CD4-positive, alpha-beta T cell treated with Interleukin-4 for 1 hour (primary cell): ENCODE data around the gene FOXJ1.

Experiments used
- DNase-seq, 2 donors: peaks; one replicate each; pipeline ENCODE4 v3.0.0-alpha.2; 2020 to 2022

FOXJ1 gene

GRCh38 chr17:76122431-76123190, 18.4 kb downstream of the FOXJ1 start:
- no peak for DNase-seq

- no peak for DNase-seq
Observed at GRCh38 chr17:76121932-76122430, 19.1 kb downstream of the FOXJ1 start.

DNA sequence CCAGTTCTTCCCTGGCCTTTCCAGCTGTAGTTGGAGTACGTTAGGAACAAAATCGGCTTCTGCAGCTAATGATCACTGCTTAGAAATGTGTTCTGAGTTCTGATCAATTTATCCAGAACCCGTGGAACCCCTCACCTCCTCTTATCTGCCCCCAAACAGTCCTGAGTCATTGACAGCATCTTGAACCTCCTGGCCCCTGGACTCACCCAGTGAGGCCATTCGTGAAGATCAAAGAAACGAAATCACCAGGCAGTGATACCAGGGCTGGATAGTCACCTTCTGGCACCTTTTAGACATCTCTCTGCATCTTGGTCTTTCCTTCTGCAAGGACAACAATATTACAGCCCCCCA, 20.4 kb downstream of the FOXJ1 start:
- DNase-seq: no peak

DNA sequence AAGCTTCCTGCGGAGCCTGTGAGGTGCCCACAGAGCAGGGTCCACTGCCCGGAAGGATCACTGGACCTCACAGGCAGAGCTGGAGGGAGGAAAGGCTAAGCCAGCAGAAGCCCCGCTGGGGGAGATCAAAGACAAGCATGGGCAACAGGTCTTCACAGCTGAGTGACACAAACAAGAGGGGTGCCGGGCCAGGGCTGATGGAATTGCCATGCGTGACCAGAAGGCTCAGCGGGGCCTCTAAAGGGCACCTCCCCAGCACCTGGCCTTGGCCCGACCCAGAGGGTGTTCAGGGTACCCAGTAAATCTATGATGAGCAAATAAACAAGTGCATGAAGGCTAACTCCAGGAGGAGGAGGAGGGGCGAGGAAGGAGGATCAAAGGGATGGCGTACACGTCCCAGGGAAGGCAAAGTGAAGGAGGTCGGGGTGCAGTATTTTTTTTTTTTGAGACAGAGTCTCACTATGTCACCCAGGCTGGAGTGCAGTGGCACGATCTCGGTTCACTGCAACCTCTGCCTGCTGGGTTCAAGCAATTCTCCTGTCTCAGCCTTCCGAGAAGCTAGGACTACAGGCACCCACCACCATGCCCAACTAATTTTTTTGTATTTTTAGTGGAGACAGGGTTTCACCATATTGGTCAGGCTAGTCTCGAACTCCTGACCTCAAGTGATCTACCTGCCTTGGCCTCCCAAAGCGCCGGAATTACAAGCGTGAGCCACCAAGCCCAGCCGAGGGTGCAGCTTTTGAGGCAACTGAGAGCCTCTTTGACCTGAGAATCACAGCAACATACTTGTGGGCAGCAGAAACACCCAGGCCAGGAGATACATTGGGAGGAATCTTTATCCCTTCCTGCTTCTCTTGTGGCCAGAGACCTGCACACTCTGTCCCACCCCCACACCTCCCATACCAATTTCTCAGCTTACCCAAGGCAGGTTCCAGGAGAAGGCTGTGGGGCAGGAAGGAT, 21.4 kb downstream of the FOXJ1 start:
- no peak for DNase-seq

- no peak for DNase-seq
Observed at GRCh38 chr17:76115138-76115754, 25.8 kb downstream of the FOXJ1 start.

- DNase-seq: no peak
Observed at GRCh38 chr17:76111956-76112355, 29.1 kb downstream of the FOXJ1 start.

GRCh38 chr17:76107509-76107908, 33.5 kb downstream of the FOXJ1 start:
- peak in 1 of 2 donors; percentile 46 for DNase-seq

DNA sequence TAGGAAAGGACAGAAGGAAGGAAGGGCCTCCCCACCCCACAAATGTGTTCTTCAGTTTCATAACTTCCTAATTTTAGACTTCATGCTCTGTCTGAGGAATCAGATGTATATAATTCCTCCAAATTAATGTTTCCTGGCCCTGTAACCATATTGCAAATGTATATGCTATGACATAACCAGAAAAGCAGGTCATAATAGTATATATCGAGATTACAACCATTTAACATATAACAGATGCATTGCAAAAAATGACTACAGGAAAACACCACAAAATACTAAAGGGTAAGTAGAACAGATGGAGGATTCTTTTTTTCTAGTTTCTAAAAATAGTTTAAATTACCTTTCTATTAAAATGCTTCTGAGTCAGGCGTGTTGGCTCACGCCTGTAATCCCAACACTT, 34.3 kb downstream of the FOXJ1 start:
- DNase-seq: no peak

- no peak for DNase-seq
Observed at GRCh38 chr17:76104896-76105231, 36.2 kb downstream of the FOXJ1 start.

- no peak for DNase-seq
Observed at GRCh38 chr17:76104140-76104895, 36.7 kb downstream of the FOXJ1 start.

DNA sequence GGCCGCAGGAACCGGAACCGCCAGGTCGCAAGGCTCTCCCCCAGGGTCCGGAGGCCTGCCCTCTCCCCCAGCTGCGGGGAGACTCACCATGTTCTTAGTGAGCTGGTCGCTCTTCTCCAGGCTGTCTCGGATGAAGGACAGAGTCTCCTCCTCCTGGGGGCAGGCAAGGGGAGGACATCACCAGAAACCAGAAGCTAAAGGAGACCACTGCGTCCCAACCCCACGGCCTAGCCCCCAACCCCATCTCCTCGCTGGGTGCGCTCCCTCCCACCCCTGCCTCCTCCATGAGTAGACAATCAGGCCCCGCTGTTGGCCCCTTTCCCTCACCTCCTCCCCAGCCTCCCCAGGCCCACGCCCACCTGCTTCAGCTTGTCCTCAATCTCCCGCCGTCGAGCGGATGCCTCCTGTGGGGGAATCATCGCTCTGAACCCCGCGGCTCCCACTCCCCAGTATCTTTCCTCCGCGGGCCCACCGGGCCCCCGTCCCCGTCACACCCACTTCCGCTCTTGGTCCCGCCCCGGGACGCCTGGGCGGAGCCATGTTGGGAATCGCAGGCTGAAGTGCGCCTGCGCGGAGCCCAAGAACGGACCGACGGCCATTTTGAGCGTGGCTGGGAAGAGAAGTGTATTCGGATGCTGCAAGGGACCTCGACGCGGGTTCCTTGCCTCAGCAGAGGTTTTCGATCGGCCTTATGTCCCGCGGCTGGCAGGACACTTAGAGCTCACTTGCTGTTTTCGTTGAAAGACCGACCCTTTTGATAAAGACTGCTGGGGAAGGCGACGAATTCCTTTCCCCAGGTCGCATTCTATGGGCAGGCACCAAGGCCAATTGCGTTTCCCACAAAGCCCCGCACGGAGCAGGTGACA, 37.5 kb downstream of the FOXJ1 start, which contains the start of gene EXOC7:
Gene EXOC7, minus strand, starts transcription at position 514 of the 866 bp plus-strand sequence. Its CDS starts 95 bp downstream, at position 419.
- peak; percentile 92 to 94 for DNase-seq

DNA sequence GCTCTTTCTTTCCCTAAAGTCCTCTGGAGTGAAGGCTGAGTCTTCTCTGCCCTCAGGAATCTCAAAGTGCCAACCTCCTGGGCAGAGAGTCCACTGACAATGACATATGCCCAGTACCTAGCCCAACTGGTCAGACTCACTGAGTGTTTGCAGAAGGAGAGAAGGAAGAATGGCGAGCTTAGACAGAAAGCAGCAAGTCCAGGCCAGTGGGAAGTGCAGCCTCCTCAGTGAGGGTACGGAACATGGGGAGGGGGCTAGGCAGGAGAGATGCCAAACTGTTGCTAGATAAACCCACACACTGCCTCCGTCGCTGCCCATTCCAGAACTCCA, 38.1 kb downstream of the FOXJ1 start:
- no peak for DNase-seq

DNA sequence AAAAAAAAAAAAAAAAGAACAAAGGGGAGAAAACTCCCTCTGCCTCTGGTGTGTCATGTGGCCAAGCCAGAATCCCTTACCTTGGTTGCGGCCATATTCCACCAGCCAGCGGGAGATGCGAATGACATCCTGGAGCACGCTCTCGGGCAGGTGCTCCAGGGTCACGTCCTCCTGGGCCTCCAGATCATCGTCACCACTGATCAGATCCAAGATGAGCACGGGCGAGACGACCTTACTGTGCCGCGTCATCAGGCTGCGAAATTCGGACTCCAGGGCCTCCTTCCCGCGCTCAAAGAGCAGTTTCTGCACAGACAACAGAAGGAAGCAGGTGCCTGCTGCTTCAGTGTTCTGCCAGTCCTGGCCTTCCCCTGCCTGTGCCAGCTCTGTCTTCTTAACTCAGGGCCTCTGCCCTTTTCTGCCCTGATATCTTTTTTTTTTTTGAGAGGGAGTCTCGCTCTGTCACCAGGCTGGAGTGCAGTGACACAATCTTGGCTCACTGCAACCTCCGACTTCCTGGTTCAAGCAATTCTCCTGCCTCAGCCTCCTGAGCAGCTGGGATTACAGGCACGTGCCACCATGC, 43.2 kb downstream of the FOXJ1 start:
- DNase-seq: no peak

DNA sequence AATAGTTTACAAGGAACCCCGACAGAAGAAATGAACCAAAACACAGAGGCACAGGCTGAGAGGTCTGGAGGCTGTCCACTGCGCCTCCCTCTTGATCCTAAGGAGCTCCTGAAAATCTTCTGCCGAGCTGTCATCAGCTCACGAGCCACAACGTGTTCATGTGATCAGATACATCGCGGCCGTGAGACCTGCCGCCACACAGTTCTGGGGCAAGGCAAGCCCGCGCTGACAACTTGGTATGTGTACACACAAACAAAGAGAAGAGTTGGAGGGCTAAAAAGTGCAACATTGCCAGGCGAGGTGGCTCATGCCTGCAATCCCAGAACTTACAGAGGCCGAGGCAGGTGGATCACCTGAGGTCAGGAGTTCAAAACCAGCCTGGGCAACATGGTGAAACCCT, 45.1 kb downstream of the FOXJ1 start:
- DNase-seq: no peak

- no peak for DNase-seq
Observed at GRCh38 chr17:76094046-76094445, 47.0 kb downstream of the FOXJ1 start.

GRCh38 chr17:76092526-76093413, 48.3 kb downstream of the FOXJ1 start:
- no peak for DNase-seq

DNA sequence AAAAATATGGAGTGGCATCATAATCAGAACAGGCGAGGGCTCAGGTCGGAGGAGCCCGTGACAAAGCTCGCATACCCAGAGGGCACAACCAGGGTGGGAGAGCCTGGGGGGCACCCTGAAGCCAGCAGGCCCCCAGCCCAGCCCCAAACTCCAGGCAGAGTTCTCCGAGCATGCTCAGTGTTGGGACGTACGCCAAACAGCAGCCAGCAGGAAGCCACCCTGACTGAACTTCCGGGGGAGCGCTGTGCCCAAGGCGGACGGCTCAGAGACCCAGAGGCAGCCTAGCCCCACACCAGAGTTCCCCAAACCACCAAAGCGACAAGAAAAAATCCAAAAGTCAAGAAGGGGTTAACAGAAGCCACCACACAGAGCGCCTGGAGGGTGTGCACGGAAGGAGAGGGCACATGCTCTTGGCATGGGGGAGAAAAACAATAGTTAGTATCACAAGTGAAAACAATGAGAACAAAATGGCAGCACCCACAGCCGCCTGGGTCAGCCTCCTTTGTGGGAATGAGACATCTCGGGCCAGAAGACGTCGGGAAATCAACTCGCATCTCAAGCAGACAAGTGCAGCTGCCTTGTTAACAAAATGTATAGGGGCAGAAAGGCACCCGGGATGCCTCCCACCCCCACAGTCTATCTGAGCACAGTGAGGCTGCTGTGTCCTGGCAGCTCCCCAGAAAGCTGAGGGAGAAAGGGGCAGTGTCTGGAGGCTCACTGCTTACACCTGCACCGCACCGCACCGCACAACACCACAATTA, 49.3 kb downstream of the FOXJ1 start:
- no peak for DNase-seq

DNA sequence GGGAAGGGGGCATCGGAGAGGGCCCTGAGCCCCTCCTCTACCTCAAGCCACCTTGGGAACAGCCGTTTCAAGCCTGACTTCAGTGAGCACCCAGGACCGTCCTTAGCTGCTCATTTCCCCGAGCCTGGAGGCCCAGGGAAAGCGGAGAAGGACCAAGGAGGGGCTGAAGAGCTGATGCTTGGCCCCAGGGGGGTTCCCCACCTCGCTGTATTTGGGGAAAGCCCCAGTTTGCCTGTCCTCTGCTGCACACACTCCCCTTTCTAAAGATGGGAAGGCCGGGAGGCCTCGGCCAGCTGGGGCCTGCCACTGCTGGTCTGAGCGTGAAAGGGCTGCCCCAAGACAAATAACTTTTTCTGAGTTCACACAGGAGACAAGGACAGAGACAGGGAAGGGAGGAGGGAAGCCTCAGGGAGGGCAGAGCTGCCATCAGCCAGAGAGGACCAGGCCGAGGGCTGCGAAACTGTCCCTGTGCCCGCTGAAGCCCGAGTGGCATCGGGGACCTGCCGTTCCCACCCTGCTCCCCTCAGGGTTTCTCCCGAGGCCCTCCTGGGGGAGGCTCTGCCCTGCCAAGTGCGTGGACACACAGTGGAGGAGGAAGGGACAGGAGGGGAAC, 50.4 kb downstream of the FOXJ1 start:
- DNase-seq: no peak
